GM19035 (cell line): ENCODE measurements around the gene TRIM2.
A peak's percentile ranks its signal among the peaks of the same experiment; 100 is the strongest.

Source experiments
- ATAC-seq: cut with Tn5 transposase; IDR thresholded peaks from one replicate; pipeline ENCODE4 v1.9.1; 2021; ENCODE audit not compliant: unreplicated experiment

Gene TRIM2

DNA sequence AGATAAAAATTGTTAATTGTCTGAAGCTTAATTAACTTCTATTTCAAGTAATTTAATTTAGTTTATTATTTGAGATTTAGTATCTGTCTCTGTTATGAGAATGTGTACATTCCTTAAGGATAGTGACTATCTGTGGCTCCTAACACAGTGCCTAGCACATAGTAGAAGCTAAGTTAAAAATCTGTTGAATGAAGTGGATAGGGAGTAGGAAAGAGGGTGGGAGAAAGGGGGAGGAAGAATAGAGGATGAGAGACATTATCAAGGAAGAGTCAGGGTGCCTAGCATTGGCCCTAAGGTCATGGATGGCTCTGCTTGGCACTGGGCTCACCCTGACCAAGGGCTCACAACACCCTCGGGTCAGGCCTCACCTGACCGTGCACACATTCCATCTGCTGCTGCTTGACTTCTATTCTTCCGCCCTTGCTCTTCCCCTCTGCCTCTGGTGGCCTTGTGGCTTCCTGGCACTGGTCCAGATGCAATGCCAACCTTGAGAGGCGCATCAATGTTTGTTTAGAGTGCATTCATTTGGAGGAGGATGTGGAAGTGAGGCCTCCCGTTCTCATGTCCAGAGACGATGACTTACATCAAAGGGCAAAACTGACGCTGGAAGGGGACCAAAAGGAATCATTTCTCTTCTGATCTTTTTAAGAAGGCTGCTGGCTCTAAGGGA is 42.3 kb downstream of the TRIM2 start:
- no peak for ATAC-seq

DNA sequence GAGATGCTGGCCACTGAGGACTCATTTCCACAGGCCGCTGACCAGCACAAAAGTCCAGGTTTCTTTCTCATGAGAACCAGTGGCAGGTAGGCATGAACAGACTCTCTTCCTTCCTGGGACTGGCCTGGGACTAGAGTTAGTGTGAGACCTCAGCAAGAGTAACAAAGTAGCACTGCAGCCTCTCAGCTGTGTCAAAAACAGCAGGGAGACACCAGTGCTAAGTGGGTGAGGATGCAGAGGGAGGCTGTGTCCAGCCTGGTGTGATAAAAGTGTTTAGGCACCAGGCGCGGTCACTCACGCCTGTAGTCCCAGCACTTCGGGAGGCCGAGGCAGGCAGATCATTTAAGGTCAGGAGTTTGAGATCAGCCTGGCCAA is 42.9 kb downstream of the TRIM2 start:
- ATAC-seq: no peak

DNA sequence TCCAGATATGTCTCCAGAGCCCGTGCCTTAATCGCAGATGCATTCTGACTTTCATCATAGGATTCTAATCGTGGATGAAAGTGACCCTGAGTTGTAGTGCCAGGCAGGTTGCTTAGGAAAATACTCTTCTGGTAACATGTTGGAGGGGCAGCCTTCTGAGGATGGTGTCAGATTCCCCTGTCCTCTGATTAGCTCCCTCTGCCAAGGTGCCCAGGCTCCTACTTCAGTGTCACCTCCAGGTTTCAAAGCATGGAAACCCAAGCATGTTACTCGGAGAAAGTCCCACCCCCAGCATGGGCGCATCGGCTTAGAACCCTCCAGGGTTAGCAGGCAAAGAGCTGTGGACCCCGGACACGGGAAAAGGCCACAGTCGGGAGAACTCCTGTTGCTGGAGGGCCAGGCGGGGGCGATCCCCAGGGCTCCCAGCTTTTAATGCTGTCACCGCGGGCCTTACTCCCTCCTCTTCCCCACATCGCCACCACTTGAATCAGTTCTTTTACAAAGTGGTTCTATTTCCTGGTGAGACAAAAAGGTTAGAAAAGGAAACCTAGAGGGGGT is 44.5 kb downstream of the TRIM2 start:
- no peak for ATAC-seq

DNA sequence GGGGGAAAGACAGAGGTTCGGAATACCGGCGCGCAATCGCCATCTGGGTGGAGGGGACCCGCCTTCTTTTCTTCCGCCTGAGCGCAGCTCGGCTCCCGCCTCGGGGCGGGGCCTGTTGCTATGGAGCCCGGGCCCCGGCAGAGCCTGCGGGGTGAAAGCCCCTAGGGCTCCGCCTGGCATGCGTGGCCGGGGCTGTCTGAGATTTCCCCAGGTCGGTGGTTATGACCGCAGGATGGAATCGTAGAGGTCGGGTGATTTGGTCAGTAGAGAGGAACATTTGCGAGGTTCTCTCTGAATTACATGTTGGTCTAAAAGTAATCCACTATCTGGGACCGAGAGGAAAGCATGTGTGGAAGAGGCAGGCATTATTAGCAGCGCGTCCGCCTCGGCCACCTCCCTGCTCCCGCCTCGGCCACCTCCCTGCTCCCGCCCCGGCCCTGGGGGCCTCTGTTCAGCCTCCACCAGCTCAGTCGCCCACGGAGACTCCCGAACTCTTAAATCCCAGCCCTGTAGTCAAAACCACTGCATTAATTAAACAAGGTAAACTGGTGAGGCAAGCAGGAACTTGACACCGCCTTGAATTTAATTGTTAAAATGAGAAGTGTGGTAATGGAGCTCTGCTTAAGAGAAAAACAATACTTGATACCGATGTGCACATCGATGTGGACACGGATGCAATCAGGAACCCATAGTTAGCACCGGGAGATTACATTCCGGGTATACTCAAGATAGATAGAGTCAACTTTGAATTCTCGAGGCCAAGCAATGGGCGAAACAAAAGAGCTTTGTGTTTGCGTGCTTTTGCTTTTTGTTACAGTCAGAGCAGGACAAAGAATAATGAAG is 45.2 kb downstream of the TRIM2 start:
- ATAC-seq: peak; percentile 99

DNA sequence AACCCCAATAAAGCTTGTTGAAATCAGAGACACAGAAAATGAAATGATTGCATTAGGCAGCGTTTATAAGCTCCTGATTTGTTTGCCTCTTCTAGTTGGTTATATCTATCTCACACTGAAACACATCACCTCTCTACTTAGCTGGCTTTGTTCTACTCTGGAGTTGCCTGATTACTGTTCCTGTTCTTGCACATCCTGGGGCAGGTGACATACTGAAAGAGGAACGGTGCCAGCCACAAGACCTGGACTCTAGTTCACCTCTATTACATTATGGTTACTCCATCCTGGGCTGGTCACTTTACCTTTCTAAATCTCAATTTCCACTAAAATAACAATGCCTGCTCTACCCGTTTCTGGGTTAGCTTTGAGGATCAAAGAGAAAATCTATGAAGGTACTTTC is 47.9 kb downstream of the TRIM2 start:
- no peak for ATAC-seq

DNA sequence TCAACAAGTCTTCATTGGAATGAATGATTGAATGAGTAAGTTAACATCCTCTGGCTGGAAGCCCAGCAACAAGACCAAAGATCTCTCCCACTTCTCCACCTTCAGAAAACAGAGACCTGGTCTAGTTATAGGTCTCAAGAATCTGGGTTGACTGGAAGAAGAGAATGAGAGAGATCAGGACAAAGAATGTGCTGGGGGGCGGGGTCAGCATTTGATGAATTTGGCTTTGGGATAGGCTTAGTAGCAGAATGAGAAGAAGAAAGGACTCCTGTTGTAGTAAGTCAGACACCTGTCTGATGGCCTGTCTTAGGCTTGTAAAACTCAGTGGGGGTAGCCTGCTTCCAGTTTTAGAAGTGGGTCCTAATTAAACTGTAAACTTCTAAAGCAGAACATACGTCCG is 51.0 kb downstream of the TRIM2 start:
- ATAC-seq: no peak

DNA sequence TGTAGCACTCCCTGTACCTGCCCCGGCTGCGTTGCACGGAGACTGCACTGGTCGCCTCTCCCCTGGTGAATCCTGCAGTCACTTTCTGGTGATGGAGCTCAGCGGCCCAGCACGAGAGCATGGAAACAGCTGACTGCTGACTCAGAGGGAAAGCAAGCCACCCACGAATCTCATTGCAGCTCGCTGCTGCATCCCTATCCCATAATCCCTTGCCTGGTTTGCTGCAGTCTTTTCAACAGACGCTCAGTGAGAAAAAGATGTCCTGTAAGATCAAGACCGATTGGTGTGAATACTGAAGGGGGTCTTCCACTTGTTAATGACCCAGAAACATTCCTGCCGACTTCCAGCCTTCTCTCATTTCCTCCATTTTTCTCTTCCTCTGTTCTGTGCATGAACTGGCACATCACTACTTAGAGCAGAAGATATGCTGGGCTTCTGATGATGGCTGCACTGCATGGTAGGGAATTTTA is 52.9 kb downstream of the TRIM2 start:
- no peak for ATAC-seq

DNA sequence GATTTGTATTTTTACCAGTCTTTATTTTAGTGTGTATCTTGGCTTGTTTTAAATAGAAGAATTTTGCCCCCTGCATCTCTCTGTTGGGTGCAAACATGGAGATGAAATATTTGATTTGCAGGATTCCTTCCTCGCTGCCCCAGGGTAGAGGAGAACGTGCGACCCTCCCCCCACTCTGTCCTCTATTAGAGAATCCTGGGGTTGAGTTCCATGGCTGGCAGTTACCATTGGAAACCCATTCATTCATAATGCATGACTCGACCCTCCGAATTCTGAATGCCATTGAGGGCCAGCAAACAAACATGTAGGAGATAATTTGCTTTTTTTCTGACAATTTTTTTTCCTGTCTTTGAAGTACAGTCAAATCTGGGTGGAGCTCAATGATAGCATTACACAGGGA is 53.7 kb downstream of the TRIM2 start:
- ATAC-seq: no peak

DNA sequence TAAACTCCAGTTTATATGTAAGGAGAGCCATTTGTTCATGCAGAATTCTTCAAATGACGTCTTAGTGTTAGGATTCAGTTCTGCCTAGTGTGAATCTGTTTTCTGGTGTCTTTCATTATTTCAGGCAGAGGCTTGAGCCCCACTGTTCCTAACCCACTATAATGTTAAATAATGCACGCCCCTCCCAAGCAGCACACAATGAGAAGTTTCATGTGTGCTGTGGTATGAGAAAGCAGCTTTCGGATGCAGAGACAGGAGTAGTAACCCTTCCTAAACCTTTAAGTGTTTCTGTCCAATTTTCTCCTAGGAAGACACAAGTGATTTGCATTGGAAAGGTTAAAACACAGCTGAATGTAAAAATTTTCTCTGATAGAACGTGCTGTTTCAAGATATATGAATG is 54.5 kb downstream of the TRIM2 start:
- no peak for ATAC-seq

DNA sequence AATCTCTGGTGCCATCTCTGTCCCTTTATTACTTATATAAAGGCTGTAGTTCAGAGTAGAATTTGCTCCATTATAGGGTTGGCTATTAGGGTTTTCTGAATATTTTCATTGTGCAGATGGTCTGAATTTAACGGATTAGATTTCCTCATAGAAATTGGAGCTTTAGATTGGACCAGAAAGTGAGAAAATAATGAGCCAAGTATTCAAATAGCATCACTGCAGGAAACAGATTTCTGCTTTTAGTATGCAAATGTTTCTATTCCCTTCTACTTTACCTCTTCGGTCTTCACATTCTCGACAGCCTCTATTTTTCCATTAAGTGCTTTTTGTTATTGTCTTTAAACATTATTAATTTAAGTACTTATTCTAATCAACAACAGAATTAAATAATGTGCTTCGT is 55.4 kb downstream of the TRIM2 start:
- ATAC-seq: no peak

DNA sequence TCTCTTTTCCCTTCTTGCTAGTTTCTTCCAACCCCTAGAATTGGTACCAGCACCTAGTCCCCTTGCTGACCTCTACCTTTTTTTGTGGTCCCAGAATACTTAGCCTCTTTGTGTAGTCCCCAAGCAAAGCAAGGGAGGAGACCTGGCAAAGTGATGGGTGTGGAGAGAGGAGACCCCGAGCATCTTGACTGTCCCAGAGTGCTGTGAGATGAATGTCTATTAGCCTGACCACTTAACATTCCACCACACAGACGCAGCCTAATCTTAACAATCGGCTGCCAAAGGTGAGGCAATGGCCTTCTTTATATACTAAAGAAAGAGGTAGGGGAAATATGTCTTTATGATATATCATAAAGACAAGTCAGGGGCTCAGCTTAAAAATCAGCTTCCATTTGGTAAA is 55.9 kb downstream of the TRIM2 start:
- no peak for ATAC-seq

DNA sequence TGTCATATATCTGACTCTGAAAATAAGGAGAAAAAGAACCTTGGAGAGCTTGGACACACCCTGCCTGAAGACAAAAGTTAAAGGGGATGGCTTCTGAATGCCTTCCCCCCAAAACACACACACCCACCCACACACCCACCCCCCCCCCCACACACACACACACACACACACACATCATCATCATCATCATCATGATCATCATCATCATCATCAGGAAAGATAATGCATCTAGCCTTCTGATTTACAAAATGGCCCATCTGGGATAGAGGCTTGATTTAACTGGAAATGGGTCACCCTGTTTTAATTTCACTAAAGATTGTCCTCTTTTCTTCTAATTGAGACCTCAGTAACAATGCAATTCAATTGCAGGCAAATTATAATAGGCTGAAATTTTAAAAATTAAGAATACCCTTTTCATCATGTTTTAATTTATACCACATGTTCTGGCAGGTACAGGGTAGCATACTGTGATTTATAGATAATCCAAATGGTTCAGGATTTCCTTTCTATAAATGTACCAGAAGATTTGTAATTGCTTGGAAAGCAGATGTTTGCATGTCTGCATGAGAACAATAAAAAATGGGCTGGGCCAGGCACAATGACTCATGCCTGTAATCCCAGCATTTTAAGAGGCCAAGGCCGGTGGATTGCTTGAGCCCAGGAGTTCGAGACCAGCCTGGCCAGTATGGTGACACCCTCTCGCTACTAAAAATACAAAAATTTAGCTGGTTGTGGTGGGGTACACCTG is 56.5 kb downstream of the TRIM2 start:
- ATAC-seq: no peak

DNA sequence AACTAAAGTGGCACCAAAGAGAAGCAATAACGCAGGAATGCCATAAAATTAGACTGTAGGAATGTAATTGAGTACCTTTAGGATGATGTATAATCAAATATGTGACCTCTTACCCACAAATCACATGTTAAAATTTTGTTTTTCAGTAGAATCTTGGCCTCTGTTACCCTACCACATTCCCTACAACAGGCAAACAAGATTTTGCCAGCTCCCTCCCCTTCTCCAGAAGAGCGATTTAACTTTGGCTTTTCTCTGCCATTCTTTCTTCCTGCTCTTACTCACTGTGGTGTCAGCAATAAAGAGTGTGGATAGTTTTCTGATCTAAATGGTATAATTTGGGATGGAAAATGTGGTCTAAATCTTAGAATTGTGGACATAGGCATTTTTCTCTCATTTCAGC is 57.2 kb downstream of the TRIM2 start:
- no peak for ATAC-seq

DNA sequence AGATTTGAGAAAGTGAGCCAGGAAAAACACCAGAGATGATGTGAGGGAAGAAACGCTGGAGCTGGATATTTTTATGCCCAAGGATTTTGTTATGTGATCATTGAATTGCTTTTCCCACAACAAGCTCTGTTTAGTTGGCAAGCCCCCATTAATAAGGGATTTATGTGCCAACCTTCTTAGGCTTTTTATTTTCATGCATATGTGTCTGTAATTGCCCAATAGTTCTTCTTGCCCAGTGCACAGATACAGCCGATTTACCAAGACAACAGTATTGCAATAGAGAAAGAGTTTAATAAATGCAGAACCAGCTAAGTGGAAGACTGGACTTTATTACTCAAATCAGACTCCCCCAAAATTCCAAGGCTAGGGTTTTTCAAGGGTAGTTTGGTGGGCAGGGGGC is 57.7 kb downstream of the TRIM2 start:
- no peak for ATAC-seq

DNA sequence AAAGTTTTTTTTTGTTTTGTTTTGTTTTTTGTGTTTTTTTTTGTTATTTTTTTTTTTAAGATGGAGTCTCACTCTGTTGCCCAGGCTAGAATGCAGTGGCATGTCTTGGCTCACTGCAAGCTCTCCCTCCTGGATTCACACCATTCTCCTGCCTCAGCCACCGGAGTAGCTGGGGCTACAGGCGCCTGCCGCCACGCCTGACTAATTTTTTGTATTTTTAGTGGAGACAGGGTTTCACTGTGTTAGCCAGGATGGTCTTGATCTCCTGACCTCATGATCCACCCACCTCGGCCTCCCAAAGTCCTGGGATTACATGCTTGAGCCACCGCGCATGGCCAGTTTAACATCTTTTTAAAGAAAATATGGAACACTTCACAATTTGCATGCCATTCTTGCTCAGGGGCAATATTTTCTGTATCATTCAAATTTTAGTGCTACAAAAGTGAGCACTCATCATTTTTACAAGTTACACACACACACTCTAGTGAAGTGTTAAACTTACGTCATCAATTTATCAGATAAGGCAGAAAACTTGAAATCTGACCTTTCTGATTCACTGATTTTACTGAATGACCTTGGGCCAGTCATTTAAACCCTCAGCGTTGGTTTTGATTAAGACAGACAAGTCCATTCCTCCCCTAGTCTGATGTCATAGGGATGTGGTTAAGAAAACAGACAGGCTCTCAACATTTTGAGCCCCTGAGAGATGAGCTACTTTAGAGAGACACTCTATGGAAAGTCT is 61.2 kb downstream of the TRIM2 start:
- ATAC-seq: no peak

DNA sequence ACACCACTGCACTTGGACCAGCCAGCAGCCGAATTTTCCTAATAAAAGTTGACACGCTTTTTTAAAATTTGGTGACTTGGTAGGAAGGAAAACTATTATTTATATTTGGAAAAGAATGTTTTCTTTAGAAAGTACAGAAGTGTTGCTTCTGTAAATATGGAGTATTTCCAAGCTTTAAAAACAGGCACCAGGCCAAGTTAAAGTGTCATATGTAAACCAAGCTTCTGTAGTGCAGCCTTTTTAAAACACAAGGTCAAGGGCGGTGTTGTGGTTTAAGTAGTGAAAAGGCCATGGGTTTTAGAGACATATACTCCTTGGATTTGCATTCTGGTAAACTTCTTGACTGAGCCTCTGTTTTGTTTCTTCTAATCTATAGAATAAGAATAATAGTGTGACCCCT is 62.7 kb downstream of the TRIM2 start:
- no peak for ATAC-seq

DNA sequence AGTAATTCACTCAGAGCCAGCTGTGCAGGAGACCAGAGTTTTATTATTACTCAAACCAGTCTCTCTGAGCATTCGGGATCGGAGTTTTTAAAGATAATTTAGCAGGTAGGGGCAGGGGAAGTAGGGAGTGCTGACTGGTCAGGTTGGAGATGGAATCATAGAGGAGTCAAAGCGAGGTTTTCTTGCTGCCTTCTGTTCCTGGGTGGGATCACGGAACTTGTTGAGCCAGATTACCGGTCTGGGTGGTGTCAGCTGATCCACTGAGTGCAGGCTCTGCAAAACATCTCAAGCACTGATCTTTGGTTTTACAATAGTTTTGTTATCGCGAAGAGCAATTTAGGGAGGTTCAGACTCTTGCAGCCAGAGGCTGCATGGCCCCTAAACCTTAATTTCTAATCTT is 63.6 kb downstream of the TRIM2 start:
- ATAC-seq: no peak

DNA sequence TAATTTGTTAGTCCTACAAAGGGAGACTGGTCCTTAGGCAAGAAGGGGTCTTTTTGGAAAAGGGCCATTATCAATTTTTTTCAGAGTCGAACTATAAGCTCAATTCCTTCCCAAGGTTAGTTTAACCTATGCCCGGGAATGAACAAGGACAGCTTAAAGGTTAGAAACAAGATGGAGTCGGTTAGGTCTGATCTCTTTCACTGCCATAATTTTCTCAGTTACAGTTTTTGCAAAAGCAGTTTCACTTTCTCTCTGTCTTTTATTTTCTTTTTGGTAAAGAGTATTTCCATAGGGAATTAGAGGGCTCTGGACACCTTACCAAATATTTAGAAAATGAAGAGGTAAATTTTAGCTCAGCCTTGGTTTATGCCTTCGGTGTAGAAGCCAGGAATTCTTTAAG is 64.1 kb downstream of the TRIM2 start:
- no peak for ATAC-seq

DNA sequence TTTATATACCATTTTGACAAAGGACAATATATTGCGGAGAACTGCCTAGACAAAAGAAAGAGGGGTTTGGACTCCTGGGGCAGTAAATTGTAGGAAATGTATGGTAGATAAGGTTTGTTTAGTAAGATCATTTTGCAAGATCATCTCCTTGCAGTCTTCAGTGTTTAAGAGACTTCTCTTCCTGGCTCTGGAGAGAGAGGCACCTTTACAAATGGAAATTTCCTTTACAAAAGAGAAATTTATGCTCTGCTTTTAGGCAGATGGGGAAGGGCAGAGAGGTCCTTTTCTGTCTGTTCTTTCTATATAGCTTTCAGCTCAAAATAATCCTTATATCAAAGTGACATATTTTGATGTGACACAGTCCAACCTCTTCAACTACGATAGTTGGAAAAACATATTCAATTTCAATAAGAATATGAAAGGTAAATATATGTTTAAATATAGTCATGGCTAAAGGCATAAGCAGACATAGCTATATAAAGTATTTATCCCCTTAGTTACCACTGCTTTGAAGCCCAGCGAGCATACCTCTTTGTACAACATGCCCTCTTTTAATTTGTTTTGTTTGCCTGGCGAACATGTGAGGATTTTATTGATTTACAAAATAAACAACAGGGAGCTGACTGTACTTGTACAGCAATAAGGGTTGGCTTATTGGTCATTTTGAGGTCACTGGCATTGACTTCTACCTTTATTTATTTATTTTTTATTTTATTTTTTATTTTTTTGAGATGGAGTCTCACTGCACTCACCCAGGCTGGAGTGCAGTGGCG is 65.2 kb downstream of the TRIM2 start:
- no peak for ATAC-seq

DNA sequence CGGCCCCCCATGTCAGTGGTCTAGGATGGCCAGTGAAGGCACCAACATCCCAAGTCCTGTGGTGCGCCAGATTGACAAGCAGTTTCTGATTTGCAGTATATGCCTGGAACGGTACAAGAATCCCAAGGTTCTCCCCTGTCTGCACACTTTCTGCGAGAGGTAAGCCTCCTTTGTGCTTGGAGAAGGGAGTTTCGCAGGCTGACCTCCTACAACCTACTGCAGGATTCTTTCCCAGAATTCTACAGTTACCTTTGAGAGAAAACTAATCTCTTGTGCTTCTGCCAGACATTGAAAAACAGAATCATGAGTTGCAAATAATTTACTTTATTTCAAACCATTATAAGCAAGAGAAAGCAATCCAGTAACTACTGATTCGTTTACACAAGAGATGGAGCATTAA is 66.1 kb downstream of the TRIM2 start:
- no peak for ATAC-seq
